ENCODE data around the gene IL1RAPL1. TPM values are rescaled to one million over a fixed set of nuclear protein-coding genes. Genes with fewer than 3 reads are reported as not detected.
"Not testable (repeated sequence)": the region's sequence is repeated elsewhere in the genome, so short reads cannot be mapped to it uniquely, and the experiment has no call there.

The IL1RAPL1 gene
- total RNA-seq, 4 donors from 2014 or later: 0.13 TPM; not detected in 3

- no peak overlapping the region for H3K4me3 ChIP-seq
- no peaks in the 10 kb centered on the region for H3K27me3 ChIP-seq
- 55% methylated on average over 2 of the region's 2 CpGs for WGBS
- no peak overlapping the region for H3K27ac ChIP-seq
- TF ChIP-seq, protein P1, sequence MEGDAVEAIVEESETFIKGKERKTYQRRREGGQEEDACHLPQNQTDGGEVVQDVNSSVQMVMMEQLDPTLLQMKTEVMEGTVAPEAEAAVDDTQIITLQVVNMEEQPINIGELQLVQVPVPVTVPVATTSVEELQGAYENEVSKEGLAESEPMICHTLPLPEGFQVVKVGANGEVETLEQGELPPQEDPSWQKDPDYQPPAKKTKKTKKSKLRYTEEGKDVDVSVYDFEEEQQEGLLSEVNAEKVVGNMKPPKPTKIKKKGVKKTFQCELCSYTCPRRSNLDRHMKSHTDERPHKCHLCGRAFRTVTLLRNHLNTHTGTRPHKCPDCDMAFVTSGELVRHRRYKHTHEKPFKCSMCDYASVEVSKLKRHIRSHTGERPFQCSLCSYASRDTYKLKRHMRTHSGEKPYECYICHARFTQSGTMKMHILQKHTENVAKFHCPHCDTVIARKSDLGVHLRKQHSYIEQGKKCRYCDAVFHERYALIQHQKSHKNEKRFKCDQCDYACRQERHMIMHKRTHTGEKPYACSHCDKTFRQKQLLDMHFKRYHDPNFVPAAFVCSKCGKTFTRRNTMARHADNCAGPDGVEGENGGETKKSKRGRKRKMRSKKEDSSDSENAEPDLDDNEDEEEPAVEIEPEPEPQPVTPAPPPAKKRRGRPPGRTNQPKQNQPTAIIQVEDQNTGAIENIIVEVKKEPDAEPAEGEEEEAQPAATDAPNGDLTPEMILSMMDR (IDR thresholded peaks at IDR 0.05): no peak
- TF ChIP-seq POLR2A (IDR thresholded peaks at IDR 0.05) (no peak), EP300 (IDR thresholded peaks at IDR 0.05) (no peak), POLR2AphosphoS5 (IDR thresholded peaks at IDR 0.05) (no peak)
- H3K36me3 ChIP-seq: no peaks in the 10 kb centered on the region
- no peaks in the 10 kb centered on the region for H3K9me3 ChIP-seq
- DNase-seq (ENCODE audit: low spot score in 2 of 2): no peak
- H3K4me1 ChIP-seq: no peaks in the 10 kb centered on the region
Observed at GRCh38 chrX:29083823-29084222, 496.6 kb downstream of the IL1RAPL1 start.

- Histone ChIP-seq H3K36me3 (no peaks in the 10 kb centered on the region), H3K27ac (no peak overlapping the region), H3K9me3 (no peaks in the 10 kb centered on the region), H3K4me3 (no peak overlapping the region), H3K4me1 (no peaks in the 10 kb centered on the region), H3K27me3 (no peaks in the 10 kb centered on the region)
- TF ChIP-seq POLR2A (IDR thresholded peaks at IDR 0.05): no peak
- no peak for TF ChIP-seq EP300 (IDR thresholded peaks at IDR 0.05)
- TF ChIP-seq, protein P1 (IDR thresholded peaks at IDR 0.05): no peak
- TF ChIP-seq POLR2AphosphoS5 (IDR thresholded peaks at IDR 0.05): no peak
- WGBS: 32% methylated on average over 2 of the region's 2 CpGs
- no peak for DNase-seq (ENCODE audit: low spot score in 2 of 2)
Observed at GRCh38 chrX:29090811-29091210, 503.6 kb downstream of the IL1RAPL1 start.

DNA sequence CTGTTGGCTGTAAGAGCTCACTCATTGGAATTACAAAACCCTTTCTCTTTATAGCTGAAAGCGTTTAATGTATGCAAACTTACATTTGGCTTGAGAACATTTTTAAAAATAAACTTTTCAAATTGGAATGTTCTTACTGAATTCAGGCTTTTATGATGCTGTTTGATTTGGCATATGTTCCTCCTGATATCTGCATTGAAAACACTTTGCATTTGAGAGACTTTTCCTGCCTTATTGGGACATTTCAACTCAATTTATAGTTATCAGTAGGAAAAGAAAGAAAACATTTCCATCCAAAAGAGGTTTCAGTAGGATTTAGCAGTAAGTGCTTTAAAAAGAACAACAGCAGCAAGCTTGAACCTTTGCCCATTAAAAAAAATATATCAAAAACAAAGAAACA is 520.0 kb downstream of the IL1RAPL1 start:
- 34% methylated on average over 1 of the region's 1 CpG for WGBS
- Histone ChIP-seq H3K36me3 (no peaks in the 10 kb centered on the region), H3K4me3 (no peak overlapping the region), H3K27me3 (no peaks in the 10 kb centered on the region), H3K9me3 (no peaks in the 10 kb centered on the region), H3K4me1 (no peaks in the 10 kb centered on the region), H3K27ac (no peak overlapping the region)
- TF ChIP-seq, protein P1 (IDR thresholded peaks at IDR 0.05): no peak
- TF ChIP-seq POLR2AphosphoS5 (IDR thresholded peaks at IDR 0.05) (no peak), POLR2A (IDR thresholded peaks at IDR 0.05) (no peak)
- no peak for DNase-seq (ENCODE audit: low spot score in 2 of 2)

- DNase-seq (ENCODE audit: low spot score in 2 of 2): no peak
- H3K4me3 ChIP-seq: no peak overlapping the region
- H3K27me3 ChIP-seq: no peaks in the 10 kb centered on the region
- H3K4me1 ChIP-seq: no peaks in the 10 kb centered on the region
- H3K36me3 ChIP-seq: no peaks in the 10 kb centered on the region
- H3K9me3 ChIP-seq: no peaks in the 10 kb centered on the region
- 63% methylated on average over 3 of the region's 3 CpGs for WGBS
- H3K27ac ChIP-seq: no peak overlapping the region
- TF ChIP-seq EP300 (IDR thresholded peaks at IDR 0.05) (no peak), POLR2A (IDR thresholded peaks at IDR 0.05) (no peak), POLR2AphosphoS5 (IDR thresholded peaks at IDR 0.05) (no peak)
- TF ChIP-seq, protein P1 (IDR thresholded peaks at IDR 0.05): no peak
Observed at GRCh38 chrX:29110041-29110440, 522.8 kb downstream of the IL1RAPL1 start.

- no peaks in the 10 kb centered on the region for H3K4me1 ChIP-seq
- no peak overlapping the region for H3K4me3 ChIP-seq
- no peaks in the 10 kb centered on the region for H3K9me3 ChIP-seq
- H3K36me3 ChIP-seq: no peaks in the 10 kb centered on the region
- DNase-seq (ENCODE audit: low spot score in 2 of 2): no peak
- WGBS: 82% methylated on average over 1 of the region's 1 CpG
- H3K27me3 ChIP-seq: no peaks in the 10 kb centered on the region
- TF ChIP-seq, protein P1 (IDR thresholded peaks at IDR 0.05): no peak
- TF ChIP-seq POLR2AphosphoS5 (IDR thresholded peaks at IDR 0.05) (no peak), EP300 (IDR thresholded peaks at IDR 0.05) (no peak), POLR2A (IDR thresholded peaks at IDR 0.05) (no peak)
- H3K27ac ChIP-seq: no peak overlapping the region
Observed at GRCh38 chrX:29113221-29113620, 526.0 kb downstream of the IL1RAPL1 start.

DNA sequence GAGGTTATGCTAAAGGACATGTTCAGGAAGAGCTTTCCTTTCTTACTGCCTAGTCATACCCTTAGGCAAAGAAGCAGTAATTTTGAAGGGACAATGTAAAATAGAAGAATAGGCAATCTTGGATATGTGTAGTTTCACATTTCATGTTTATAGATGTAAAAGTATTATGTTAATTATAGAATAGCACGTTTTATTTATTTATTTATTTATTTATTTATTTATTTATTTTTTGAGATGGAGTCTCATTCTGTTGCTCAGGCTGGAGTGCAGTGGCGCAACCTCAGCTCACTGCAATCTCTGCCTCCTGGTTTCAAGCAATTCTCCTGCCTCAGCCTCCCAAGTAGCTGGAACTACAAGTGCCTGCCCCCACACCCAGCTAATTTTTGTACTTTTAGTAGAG is 535.6 kb downstream of the IL1RAPL1 start:
- H3K27me3 ChIP-seq; H3K9me3 ChIP-seq; H3K4me3 ChIP-seq; H3K4me1 ChIP-seq; H3K36me3 ChIP-seq; DNase-seq (ENCODE audit: low spot score in 2 of 2); H3K27ac ChIP-seq: not testable (repeated sequence)
- WGBS: 50% methylated on average over 2 of the region's 2 CpGs

Data from suprapubic skin (tissue), 4 donors.